HG03565 (cell line): Measurements from ENCODE around the gene SH2D1B.
"Not testable (repeated sequence)": the region's sequence is repeated elsewhere in the genome, so short reads cannot be mapped to it uniquely, and the experiment has no call there.

Experiments used
- ATAC-seq: cut with Tn5 transposase; IDR thresholded peaks from one replicate; pipeline ENCODE4 v1.9.1; 2021; ENCODE audit warnings: mild to moderate bottlenecking, moderate library complexity; ENCODE audit not compliant: unreplicated experiment

Gene SH2D1B, protein sequence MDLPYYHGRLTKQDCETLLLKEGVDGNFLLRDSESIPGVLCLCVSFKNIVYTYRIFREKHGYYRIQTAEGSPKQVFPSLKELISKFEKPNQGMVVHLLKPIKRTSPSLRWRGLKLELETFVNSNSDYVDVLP

DNA sequence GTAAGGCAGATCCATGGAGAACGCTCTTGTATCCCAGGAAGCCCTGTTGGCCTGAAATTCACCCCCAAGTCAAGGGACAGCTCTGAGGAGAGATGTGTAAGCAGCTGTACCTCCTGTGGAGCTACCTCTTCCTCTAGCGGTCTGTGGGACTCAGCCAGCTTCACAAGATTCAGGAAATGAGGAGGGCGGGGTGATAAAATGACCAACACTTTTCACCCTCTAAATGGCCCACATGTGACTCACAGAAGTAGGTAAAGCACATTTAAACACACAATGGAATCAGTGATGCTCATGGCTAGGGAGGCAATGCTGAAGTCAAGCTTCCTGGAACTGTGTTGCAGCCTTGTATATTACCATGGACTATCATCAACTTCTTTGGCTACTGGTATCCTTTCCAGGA is at the start of gene SH2D1B:
TSS of gene SH2D1B (minus strand) at position 135 of the 400 bp plus-strand sequence. CDS start at position 15, 120 bp downstream.
- ATAC-seq, result no peak

GRCh38 chr1:162458236-162458635 is 46.3 kb upstream of the SH2D1B start:
- no peak for ATAC-seq

DNA sequence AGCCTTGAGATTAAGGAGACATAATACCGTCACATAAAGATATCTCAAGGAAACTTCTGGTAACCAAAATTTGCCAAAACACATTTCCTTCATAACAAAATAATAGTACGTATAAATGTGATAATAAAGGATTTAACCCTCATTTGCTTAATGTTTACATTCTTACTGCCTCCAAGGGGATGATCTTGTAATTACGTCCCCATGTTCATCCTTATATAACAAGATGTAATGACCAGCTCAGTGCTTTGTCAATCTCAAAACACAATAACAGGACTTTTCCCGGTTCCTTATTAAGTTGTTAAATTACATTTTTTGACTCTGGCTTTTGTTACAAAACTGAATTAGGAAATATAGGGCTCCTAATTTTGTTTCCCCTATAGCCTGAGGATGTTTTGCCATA is 44.4 kb upstream of the SH2D1B start:
- ATAC-seq, result no peak

DNA sequence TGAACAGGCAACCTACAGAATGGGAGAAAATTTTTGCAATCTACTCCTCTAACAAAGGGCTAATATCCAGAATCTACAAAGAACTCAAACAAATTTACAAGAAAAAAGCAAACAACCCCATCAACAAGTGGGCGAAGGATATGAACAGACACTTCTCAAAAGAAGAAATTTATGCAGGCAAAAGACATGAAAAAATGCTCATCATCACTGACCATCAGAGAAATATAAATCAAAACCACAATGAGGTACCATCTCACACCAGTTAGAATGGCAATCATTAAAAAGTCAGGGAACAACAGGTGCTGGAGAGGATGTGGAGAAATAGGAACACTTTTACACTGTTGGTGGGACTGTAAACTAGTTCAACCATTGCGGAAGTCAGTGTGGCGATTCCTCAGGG is 42.4 kb upstream of the SH2D1B start:
- ATAC-seq, result not testable (repeated sequence)

DNA sequence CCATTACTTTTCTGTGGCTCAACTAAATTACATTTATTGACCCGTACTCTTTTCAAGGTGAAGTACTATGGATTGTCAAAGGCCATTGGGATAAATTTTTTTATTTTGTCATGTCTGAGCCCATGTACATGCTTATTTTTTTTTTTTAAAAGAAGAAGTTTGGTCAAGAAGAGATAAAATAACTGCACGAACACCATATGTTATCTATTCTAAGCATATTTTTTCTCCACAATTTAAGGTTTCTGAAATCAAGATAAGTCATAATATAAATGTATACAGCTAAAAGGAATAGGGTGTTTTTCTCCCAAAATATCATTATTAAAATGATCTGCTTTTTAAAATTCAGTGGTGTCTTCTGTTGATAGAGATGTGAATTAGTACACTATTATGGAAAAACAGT is 35.0 kb upstream of the SH2D1B start:
- no peak for ATAC-seq

DNA sequence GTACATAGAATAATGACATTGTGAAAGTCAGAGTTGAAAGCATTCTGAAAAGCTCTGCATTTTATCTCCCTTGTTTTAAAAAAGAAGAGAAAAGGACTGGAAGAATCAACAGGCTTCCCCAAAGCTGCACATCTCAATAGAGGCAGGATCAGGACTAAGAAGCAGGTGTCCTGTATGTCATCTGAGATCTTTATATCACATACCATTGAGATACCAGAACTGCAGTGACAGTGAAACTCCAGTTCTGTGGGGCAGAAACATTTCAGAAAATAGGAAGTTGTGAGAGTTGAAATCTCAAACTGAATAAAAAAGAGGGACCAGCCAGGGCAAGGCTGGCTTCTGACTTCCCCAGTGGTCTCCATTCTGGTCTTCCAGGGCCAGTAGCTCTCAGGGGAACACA is 33.0 kb upstream of the SH2D1B start:
- no peak for ATAC-seq

GRCh38 chr1:162432977-162433713 is 21.2 kb upstream of the SH2D1B start:
- not testable (repeated sequence) for ATAC-seq

DNA sequence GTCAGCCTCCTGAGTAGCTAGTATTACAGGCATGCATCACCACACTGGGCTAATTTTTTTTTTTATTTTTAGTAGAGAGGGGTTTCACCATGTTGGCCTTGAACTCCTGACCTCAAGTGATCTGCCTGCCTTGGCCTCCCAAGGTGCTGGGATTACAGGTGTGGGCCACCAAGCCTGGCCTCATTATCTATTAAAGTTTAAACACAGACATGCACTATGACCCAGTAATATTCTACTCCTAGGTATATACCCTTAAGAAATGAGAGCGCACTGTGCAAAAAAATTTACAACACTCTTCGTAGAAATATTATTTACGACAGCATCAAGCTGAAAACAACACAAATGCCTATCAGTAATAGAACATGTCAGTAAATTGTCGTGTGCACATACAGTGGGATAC is 18.6 kb upstream of the SH2D1B start:
- ATAC-seq, result no peak

- ATAC-seq, result no peak
Observed at GRCh38 chr1:162422662-162423375, 10.9 kb upstream of the SH2D1B start.

DNA sequence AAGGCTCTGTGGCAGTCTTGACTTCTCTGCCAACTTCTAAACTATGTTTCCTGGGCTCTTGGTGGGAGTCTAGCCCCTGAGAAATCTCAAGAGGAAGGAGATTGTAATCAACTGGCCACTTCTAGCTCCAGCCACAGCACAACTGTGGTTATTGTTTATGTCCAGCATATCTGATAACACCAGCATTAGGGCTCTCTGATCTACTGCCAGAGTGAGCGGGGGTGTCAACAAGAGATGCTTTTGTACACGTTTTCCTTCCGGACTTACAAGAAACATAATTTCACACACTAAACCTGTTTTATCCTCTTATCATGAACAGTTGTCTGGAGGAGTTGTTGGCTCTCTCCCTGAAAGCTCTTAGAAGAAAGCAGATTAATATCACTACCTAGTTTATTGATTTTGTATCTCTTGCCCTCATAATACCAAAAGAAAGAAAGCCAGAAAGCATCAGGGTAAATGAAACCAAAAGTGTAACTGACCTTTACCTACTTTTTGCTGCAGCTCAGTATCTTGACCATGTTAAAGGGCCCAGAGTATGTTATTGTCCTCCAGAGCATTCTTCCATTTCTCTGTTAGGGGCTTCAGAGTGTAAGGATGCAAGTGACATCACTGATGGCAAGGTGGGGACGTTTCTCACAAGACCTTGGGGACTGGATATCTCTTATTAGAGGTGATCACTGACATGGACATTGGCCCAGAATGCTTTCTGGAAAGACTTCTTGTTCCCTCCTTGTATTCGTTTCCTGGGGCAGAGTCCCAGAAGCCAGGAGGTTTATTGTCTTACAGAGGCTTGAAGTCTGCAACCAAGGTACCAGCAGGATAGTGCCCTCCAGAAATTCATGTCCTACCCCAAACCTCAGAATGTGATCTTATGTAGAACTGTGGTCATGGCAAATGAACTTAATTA is 9.6 kb upstream of the SH2D1B start:
- no peak for ATAC-seq

DNA sequence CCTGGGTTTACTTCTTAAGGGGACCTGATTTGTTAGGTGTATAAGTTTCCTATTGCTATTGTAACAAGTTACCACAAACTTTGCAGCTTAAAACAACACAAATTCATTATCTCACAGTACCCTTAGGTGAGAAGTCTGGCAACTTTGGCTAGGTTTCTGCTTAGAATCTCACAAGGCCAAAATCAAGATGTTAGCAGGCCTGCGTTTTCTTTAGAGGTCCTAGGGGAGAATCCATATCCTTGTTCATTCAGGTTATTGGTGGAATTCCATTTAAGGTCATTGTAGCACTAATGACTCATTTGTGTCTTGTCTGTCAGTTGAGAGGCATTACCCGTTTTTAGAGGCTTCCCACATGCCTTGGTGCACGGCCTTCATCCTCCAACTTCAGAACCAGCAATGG is 8.2 kb upstream of the SH2D1B start:
- no peak for ATAC-seq

DNA sequence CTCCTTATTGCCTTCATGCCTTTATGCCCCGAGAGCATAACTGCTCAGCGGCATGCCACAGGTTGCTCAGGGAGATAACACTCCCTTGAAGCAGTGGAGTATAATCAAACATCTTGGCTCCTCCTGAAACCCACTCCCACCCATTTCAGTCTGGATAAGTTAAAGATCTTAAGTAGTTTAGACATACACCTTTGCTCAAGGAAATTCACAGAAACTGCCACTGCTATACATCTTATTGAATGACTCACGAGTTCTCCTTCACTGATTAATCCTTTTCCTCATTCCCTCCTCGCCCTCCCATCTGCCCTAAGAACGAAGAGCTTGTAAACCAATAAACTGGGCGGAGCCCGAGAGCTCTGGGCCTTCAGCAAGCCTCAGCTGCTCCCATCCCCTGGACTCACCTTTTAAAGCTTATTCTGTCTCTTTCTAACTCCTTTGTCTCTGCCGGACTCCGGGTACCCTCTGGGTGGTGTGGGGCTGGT is 7.6 kb upstream of the SH2D1B start:
- ATAC-seq, result not testable (repeated sequence)

DNA sequence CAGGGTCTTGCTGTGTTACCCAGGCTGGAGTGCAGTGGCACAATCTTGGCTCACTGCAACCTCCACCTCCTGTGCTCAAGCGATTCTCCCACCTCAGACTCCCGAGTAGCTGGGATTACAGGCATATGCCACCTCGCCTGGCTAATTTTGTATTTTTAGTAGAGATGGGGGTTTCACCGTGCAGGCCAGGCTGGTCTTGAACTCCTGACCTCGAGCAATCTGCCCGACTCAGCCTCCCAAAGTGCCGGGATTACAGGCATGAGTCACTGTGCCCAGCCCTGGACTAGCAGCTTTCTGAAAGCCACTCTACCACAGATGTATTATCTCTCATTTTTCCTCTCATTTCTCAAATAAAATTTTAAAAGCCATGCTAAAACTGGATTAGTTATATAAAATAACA is 6.6 kb upstream of the SH2D1B start:
- not testable (repeated sequence) for ATAC-seq

DNA sequence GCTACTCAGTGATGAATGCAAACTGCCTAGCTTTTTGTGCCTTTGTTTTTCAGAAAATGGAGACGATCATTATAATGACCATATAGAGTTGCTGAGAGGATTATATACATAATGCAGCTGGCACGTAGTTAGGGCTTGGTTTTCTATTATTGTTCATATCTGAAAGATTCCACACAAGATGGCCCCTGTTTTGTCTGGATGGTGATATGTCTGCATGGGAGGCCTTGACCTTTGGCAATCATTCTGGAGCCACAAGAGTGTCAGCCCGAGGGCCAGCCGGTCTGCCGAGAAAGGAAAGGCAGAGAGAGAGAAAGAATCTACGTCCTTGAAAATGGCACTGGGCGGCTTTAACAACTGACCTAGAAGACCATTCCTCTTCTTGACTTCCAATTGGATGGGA is 5.7 kb upstream of the SH2D1B start:
- ATAC-seq, result no peak

DNA sequence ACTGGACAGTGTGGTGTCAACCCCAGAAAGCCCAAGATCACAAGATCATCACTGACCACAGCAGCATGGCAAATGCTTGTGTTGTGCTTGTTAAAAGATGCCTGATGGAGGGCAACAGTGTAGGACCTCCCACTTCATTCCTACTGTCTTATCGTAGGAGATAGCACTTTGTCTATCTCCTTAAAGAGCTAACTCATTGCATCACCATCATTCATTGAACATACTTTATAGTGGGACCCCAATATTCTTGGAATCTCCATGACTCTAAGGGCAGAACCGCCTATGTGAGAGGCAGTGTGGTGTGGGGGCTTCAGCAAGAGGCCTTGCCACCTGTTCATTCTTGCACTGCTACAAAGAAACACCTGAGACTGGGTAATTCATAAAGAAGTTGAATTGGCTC is 5.0 kb upstream of the SH2D1B start:
- no peak for ATAC-seq

DNA sequence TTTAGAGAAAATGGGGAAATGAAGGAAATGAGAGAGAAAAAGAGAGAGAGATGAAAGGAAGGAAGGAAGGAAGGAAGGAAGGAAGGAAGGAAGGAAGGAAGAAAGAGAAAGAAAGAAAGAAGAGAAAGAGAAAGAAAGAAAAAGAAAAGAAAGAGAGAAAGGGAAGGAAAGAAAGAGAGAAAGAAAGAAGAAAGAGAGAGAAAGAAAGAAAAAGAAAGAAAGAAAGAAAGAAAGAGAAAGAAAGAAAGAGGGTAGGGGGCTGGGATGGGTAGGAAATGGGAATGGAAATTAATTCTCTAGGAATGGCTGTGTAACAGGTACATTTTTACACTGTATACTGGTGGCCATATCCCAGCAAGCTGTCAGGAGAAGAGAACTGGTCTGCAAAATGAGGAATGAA is 4.3 kb upstream of the SH2D1B start:
- ATAC-seq, result no peak

GRCh38 chr1:162407539-162407938 is 4.4 kb downstream of the SH2D1B start:
- ATAC-seq, result no peak

- ATAC-seq, result no peak
Observed at GRCh38 chr1:162406811-162407210, 5.1 kb downstream of the SH2D1B start.

DNA sequence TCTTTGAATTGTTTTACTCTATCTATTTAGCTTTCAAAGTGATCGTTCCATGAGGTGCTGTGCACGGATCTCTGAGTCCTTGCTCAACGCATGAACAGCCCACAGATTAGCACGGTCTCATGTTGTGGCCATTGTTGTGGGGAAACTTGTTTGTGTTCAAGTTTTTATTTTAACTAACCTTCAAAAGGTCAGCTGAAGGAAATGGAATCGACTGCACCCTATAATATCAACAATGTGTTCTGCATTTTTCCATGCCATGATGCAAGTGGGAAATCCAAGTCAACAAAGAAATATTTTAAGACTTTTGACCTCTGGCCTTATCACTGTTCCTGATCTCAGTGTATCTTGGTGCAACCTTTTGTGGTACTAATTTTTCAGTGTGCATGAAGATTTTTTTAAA is 6.1 kb downstream of the SH2D1B start:
- ATAC-seq, result no peak

DNA sequence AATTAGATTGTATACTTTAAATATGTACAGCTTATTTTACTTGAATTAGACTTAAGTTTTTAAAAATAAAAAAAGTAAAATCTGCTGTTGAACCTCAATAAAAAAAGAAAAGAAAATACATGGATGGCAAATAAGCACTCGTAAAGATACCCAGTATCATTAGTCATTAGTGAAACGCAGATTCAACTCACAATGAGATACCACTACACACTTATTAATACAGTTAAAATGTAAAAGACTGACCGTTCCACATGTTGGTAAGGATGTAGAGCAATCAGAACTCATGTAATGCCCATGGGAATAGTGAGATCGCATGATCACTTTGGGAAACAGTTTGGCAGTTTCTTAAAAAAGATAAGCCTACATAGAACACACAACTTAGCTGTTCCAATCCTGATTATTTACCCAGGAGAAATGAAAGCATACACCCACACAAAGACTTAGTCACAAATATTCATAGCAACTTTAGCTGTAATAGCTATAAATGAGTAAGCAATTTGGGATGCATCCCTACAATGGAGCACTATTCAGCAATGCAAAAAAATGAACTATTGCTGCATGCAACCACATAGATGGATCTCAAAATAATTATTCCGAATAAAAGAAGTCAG is 7.3 kb downstream of the SH2D1B start:
- ATAC-seq, result no peak
